Lung (tissue), 12 donors: Measurements from ENCODE around the gene CACNA1E. TPM values are rescaled to one million over a fixed set of nuclear protein-coding genes. Genes with fewer than 3 reads are reported as not detected.
A peak's percentile ranks its signal among the peaks of the same experiment; 100 is the strongest.

Experiments used
- ATAC-seq: fragments of 200-7000 bp; cut with Tn5 transposase; one replicate; pipeline ENCODE4 v1.9.1; 2020; ENCODE audit warnings: moderate number of reproducible peaks; ENCODE audit not compliant: insufficient read depth, low FRiP score
- DNase-seq, 3 donors: peaks; one replicate each; pipeline ENCODE4 v3.0.0-alpha.2; 2013 to 2017
- H3K27ac ChIP-seq, 2 donors: one replicate each; pipeline ENCODE4 v1.5.1; 2013; ENCODE audit warnings: mild to moderate bottlenecking in 2 of 2, moderate library complexity in 2 of 2, control low read depth in 1 of 2, inconsistent platforms in 1 of 2, low read depth in 1 of 2, low read length in 1 of 2
- H3K27me3 ChIP-seq, 3 donors: one replicate each; pipeline ENCODE4 v1.5.1; 2013; ENCODE audit warnings: low read length in 2 of 3; ENCODE audit not compliant: control insufficient read depth in 3 of 3, insufficient read depth in 3 of 3
- H3K36me3 ChIP-seq, 4 donors: one replicate each; pipeline ENCODE4 v1.5.1; 2013; ENCODE audit warnings: low read length in 4 of 4, mild to moderate bottlenecking in 1 of 4, moderate library complexity in 1 of 4; ENCODE audit not compliant: control insufficient read depth in 4 of 4, insufficient read depth in 4 of 4
- H3K4me1 ChIP-seq, 5 donors: one replicate each; pipeline ENCODE4 v1.5.1; 2013; ENCODE audit warnings: low read length in 5 of 5, mild to moderate bottlenecking in 2 of 5, moderate library complexity in 1 of 5; ENCODE audit not compliant: control insufficient read depth in 5 of 5, insufficient read depth in 5 of 5
- H3K4me3 ChIP-seq: one replicate; pipeline ENCODE4 v1.5.1; 2013; ENCODE audit warnings: mild to moderate bottlenecking, control low read depth, moderate library complexity
- H3K9ac ChIP-seq, 2 donors: one replicate each; pipeline ENCODE4 v1.5.1; 2013; ENCODE audit warnings: low read length in 2 of 2, control low read depth in 1 of 2; ENCODE audit not compliant: insufficient read depth in 1 of 2
- H3K9me3 ChIP-seq, 4 donors: one replicate each; pipeline ENCODE4 v1.5.1; 2013; ENCODE audit warnings: low read length in 3 of 4, mild to moderate bottlenecking in 1 of 4, moderate library complexity in 1 of 4; ENCODE audit not compliant: control insufficient read depth in 4 of 4, insufficient read depth in 3 of 4
- WGBS, 2 donors: extraction: QIAGEN DNeasy Blood & Tissue Kit; methylation state at CpG; one replicate each; pipeline ENCODE4 v1.1.7; 2013; 5-methylcytosine and 5-hydroxymethylcytosine counted together
- polyA plus RNA-seq, 2 donors: library from polyadenylated mRNA; stranded (reverse); fragments of 200-250 nt; gene quantifications; one replicate each; pipeline ENCODE4 v1.2.1, GENCODE V29; 2013
- total RNA-seq, 2 donors: library from RNA; depleted of rRNA in 1 of 2; stranded (reverse); fragments of >200 nt in 1 of 2; gene quantifications; one replicate each; pipeline ENCODE4 v1.2.1, GENCODE V29; 2014 to 2021
- TF ChIP-seq, protein P1 (sequence below): IDR thresholded peaks from 2 replicates; pipeline ENCODE4 v1.5.1; 2012; ENCODE audit warnings: mild to moderate bottlenecking; ENCODE audit errors: control extremely low read depth, extremely low read depth
- donor health status: control.
- donor health status: control.
- donor health status: Bipolar disorder and iron deficiency.
- donor health status: healthy.
- donor health status: DM: yes; HTN: yes; CAD: no.

Gene CACNA1E
- total and polyA plus RNA-seq, 4 donors, result 0.02 to 1.4 (median 0.80) TPM

- Histone ChIP-seq H3K36me3 (no peaks in the 10 kb centered on the region), H3K27me3 (no peaks in the 10 kb centered on the region), H3K4me1 (no peaks in the 10 kb centered on the region), H3K4me3 (no peak overlapping the region), H3K9ac (no peak overlapping the region), H3K9me3 (peaks cover 0 to 3% (median 0%) of the 10 kb centered on the region in 4 donors), H3K27ac (no peak overlapping the region)
- TF ChIP-seq, protein P1, sequence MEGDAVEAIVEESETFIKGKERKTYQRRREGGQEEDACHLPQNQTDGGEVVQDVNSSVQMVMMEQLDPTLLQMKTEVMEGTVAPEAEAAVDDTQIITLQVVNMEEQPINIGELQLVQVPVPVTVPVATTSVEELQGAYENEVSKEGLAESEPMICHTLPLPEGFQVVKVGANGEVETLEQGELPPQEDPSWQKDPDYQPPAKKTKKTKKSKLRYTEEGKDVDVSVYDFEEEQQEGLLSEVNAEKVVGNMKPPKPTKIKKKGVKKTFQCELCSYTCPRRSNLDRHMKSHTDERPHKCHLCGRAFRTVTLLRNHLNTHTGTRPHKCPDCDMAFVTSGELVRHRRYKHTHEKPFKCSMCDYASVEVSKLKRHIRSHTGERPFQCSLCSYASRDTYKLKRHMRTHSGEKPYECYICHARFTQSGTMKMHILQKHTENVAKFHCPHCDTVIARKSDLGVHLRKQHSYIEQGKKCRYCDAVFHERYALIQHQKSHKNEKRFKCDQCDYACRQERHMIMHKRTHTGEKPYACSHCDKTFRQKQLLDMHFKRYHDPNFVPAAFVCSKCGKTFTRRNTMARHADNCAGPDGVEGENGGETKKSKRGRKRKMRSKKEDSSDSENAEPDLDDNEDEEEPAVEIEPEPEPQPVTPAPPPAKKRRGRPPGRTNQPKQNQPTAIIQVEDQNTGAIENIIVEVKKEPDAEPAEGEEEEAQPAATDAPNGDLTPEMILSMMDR, result no peak
- peak in 2 of 3 donors; percentile 8 to 11 for DNase-seq
- 44 to 54% methylated on average over 4 of the region's 4 CpGs for WGBS, 2 donors
- ATAC-seq, result no peak
These were observed 295.4 kb downstream of the CACNA1E start for GRCh38 chr1:181778640-181779260.

GRCh38 chr1:181779343-181779742 lies 296.0 kb downstream of the CACNA1E start:
- no peaks in the 10 kb centered on the region for H3K4me1 ChIP-seq
- no peak for DNase-seq
- H3K36me3 ChIP-seq, result no peaks in the 10 kb centered on the region
- no peaks in the 10 kb centered on the region for H3K27me3 ChIP-seq
- H3K27ac ChIP-seq, result no peak overlapping the region
- TF ChIP-seq, protein P1, result no peak
- no peak overlapping the region for H3K4me3 ChIP-seq
- 82 to 84% methylated on average over 6 of the region's 6 CpGs for WGBS, 2 donors
- ATAC-seq, result no peak
- peaks cover 0 to 3% (median 0%) of the 10 kb centered on the region in 4 donors for H3K9me3 ChIP-seq
- no peak overlapping the region for H3K9ac ChIP-seq

GRCh38 chr1:181783208-181783607 lies 299.9 kb downstream of the CACNA1E start:
- ATAC-seq (no peak), DNase-seq (no peak)
- no peaks in the 10 kb centered on the region for H3K4me1 ChIP-seq
- WGBS, 2 donors, result 45 to 54% methylated on average over 2 of the region's 2 CpGs
- H3K36me3 ChIP-seq, result no peaks in the 10 kb centered on the region
- no peak overlapping the region for H3K27ac ChIP-seq
- H3K27me3 ChIP-seq, result no peaks in the 10 kb centered on the region
- no peak overlapping the region for H3K4me3 ChIP-seq
- H3K9me3 ChIP-seq, result peaks cover 0 to 3% (median 0%) of the 10 kb centered on the region in 4 donors
- H3K9ac ChIP-seq, result no peak overlapping the region
- TF ChIP-seq, protein P1, result no peak
